Daoy (cell line): ENCODE data around the gene UBXN11. TPM values are rescaled to one million over a fixed set of nuclear protein-coding genes. Genes with fewer than 3 reads are reported as not detected.
A peak's percentile ranks its signal among the peaks of the same experiment; 100 is the strongest.

ENCODE experiments used
- DNase-seq: peaks from one replicate; pipeline ENCODE4 v3.0.0-alpha.2; 2015; ENCODE audit warnings: low read depth
- total RNA-seq: library from RNA; depleted of rRNA; stranded (reverse); fragments of >200 nt; shearing (Covaris generic); gene quantifications from 2 replicates; pipeline ENCODE4 v1.2.3, GENCODE V29; 2014; rRNA removed

The UBXN11 gene
- total RNA-seq = 6.0 and 9.0 TPM in 2 replicates

- DNase-seq = peak; percentile 93
These were observed at the start of gene UBXN11 for GRCh38 chr1:26306290-26307229. Gene UBXN11, minus strand, starts transcription at chr1:26306636. Its CDS starts 3,753 bp downstream, at chr1:26302883.

GRCh38 chr1:26356106-26356505 is 49.7 kb upstream of the UBXN11 start:
- DNase-seq = no peak

GRCh38 chr1:26354972-26355371 is 48.5 kb upstream of the UBXN11 start:
- DNase-seq = no peak

- DNase-seq = no peak
These were observed 47.8 kb upstream of the UBXN11 start, which contains the start of gene CRYBG2 for GRCh38 chr1:26353976-26354820. Gene CRYBG2, minus strand, starts transcription at chr1:26354130. Its CDS starts 7,473 bp downstream, at chr1:26346657.

GRCh38 chr1:26353210-26353859 is 46.9 kb upstream of the UBXN11 start:
- DNase-seq = no peak

DNA sequence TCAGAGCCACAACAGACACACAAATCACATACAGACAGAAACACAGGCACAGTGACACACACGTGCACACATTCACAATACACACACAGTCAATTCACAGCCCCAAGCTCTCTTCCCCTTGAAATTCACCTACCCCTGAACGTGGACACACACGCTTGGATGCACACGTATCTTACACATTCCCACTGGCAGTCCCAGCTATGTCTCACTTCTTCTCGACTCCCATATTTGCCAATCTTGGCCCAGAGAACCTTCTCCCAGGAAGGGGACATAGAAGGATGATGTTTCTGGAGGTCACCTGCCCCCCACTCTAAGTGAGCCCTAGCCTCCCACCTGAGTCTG is 45.9 kb upstream of the UBXN11 start:
- no peak for DNase-seq

GRCh38 chr1:26351590-26352337 is 45.3 kb upstream of the UBXN11 start:
- peak; percentile 88 for DNase-seq

DNA sequence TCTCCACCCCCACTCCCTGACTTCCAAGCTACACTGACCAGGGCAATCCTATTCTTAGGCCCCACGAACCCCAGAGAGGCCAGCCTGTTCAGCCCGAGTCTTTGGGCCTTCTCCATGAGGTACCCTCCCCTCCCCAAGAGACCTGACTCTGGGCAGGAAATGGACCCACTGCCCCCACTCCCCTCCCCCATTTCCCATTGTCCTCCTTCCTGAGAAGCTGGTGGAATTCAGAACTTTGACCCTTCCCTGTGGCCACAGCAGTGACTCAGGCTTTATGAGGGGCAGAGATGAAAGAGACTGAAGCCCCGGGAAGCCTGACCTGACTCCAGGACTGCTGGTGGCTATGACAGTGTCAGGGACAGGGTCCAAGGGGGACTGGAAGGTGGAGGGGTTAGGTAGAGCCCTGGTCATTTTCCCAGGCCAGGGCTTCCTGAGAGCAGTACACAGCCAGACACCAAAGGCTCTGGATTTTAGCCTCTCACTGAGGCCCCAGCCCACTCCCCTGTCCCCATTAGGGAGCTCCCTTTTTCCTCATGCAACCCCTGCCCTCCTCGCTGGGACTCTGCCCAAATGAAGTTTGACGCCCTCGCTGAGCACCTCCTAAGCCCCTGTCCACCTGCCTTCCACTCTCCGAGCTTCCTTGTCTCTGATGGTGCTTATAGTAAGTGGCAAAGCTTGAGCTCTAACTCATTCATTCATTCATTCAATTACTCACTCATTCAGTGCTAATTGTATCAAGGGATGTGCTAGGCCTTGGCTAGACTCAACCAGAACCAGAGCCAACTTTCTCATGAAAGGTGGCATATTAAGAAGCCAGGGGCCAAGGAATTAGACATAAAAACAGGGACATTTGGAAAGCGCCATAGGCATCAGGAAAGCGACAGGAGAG is 44.5 kb upstream of the UBXN11 start:
- DNase-seq = no peak

DNA sequence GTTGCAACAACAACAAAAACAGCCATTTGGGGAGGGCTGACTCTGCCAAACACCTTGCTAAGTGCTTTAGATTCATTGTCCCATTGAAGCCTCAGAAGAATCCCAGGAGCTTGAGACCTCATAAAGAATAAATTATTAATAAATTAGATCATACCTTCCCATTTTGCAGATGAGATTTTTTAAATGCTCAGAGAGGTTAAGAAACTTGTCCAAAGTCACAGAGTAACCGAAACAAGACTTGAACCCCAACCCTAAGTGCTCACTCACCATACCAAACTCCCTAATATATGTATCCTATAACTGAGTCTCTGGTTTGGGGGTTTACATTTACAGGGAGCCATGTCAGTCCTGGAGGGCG is 43.9 kb upstream of the UBXN11 start:
- no peak for DNase-seq

DNA sequence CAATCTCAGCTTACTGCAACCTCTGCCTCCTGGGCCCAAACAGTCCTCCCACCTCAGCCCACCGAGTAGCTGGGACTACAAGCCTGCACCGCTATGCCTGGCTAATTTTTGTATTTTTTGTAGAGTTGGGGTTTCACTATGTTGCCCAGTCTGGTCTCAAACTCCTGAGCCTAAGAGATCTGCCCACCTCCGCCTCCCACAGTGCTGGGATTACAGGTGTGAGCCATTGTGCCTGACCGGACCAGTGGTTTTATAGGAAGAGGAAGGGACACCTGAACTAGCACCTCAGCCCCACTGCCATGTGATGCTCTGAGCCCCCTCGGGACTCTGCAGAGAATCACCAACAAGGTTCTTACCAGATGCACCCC is 43.4 kb upstream of the UBXN11 start:
- no peak for DNase-seq

GRCh38 chr1:26349188-26349876 is 42.9 kb upstream of the UBXN11 start:
- DNase-seq = peak; percentile 80

DNA sequence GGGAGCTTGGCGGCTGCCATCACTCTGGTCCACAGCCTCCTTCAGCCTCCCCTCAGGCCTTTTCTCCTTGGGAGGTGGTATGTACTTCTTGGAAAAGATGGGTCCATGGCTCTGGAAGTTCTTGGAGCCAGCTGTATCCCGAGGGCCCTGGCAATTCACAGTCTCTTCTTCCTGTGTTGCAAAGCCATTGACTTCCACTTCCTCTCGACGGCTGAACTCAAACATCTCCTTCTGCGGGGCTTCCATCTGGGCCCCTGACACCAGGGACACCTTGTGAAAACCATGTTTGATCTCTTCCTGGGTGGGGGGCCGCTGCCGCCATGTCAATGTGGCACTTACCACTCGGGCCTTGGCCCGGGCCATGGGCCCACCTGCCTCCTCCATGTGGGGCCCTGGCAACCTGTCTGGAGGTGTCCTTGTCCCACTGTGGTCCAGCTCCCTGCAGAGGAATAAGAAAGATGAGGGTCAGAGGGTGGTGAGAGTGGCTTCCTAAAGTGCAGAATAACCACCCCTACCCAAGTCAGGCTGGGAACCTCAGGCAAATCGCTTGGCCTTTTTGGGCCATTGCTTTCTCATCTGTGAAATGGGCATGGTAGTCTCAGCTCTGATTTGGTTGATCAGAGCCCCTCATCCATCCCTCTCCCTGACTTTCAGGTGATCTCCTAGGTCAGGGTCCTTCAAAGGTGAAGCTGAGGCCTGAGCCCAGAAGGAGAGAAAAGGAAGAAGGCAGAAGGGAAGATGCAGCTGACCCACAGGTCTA is 40.0 kb upstream of the UBXN11 start:
- DNase-seq = no peak

GRCh38 chr1:26345718-26346117 is 39.3 kb upstream of the UBXN11 start:
- no peak for DNase-seq

DNA sequence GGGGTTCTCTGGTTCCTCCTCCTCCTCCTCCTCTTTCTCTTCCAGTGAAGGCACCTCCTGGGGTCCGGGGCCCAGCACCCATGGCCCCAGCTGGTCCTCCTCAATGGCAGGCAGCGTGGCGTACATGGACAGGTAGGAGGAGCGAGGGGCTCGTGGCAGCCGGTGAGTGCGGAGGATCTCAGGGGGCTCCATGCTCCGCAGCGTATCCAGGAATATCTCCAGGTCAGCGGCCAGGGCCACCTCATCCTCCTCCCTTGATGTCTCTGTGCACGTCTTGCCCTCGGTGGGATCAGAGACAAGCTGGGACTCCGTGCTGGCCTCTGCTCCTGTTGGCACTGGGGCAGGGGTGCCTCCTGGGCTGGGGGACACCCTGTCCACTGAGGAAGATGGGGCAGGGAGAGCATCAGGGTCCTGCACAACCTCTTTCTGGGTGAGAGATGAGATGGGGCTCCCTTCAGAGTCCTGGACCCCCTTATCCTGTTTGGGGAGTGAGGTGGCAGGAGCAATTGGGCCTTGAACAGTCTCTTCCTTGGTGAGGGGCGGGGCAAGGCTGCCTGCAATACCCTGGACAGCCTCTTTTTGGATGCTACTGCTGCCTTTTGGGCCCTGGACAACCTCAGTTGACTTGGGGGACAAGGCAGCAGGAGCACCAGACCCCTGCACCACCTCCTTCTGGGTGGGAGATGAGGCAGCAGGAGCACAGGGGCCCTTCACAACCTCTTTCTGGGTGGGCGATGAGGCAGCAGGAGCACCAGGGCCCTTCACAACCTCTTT is 37.9 kb upstream of the UBXN11 start:
- no peak for DNase-seq

DNA sequence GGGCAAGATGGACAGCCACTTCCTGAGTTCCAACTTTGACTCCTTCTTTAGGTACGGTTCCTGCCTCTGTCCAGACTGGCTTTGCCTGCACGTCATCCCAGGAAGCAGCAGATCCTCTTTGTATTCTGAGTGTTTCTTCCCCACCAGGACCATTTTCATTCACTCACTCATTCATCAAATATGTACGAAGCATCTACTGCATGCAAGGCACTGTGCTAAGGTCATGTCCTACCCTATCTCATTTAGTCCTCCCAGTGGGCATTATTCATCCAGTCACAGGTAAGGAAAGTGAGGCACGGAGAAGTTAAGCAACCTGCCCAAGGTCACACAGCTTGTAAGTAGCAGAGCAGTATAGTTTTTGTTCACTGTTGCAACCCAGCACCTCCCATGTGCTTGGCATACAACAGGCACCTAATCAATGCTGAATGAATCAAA is 33.6 kb upstream of the UBXN11 start:
- no peak for DNase-seq

- no peak for DNase-seq
These were observed 32.2 kb upstream of the UBXN11 start for GRCh38 chr1:26338670-26339069.

DNA sequence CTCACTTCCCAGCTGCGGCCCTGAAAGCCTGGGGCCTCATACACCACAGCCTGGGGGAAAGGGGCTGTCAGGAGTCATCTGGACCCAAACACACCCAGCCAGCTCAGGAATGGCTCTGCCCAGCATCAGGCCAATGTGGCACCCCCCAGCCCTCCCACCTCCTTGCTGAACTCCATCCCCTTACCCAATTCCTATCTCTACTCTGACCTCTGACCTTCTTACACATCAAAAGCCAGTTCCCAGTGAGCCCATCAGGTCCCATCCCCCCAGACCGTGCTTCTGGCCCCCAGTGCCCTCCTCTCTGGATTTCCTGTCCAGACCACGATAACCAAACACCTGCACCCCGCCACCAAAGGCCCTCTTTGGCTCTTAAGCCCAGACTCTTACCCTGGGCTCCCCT is 31.2 kb upstream of the UBXN11 start:
- DNase-seq = no peak

DNA sequence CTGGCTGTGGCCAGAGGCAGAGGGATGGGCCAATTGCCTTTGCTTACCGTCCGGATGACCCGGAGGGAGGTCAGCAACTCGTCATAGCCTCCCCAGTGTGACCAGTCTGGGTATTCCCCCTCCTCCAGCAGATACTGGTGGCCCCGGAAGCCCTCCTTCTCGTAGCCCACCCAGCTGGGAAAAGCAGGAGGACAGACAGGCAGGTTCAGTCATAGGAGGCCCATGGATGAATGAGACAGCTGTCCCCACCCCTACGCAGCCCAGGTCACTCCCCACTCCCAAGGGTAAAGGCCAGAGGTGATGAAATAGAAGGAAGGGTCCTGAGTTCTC is 30.7 kb upstream of the UBXN11 start:
- no peak for DNase-seq
